HUES6 (cell line): ENCODE results near the gene AP1B1.

Source experiments
- H3K27ac ChIP-seq: 2 replicates; pipeline ENCODE4 v1.7.0; 2013; ENCODE audit warnings: low read depth, mild to moderate bottlenecking, low read length, inconsistent platforms
- H3K27me3 ChIP-seq: 2 replicates; pipeline ENCODE4 v1.6.1; 2013; ENCODE audit warnings: low read length; ENCODE audit not compliant: control insufficient read depth, insufficient read depth
- H3K36me3 ChIP-seq: 2 replicates; pipeline ENCODE4 v1.6.1; 2013; ENCODE audit warnings: low read length; ENCODE audit not compliant: control insufficient read depth, insufficient read depth
- H3K4me1 ChIP-seq: 2 replicates; pipeline ENCODE4 v1.6.1; 2013; ENCODE audit warnings: low read length; ENCODE audit not compliant: control insufficient read depth, insufficient read depth
- H3K4me3 ChIP-seq: 2 replicates; pipeline ENCODE4 v1.5.1; 2013; ENCODE audit warnings: low read depth, low read length
- H3K9ac ChIP-seq: one replicate; pipeline ENCODE4 v1.6.1; 2013; ENCODE audit warnings: mild to moderate bottlenecking, low read length
- H3K9me3 ChIP-seq: 2 replicates; pipeline ENCODE4 v1.6.1; 2013; ENCODE audit warnings: low read depth, low read length; ENCODE audit not compliant: control insufficient read depth, insufficient read depth

AP1B1 gene

GRCh38 chr22:29331658-29332300 lies 56.6 kb downstream of the AP1B1 start:
- Histone ChIP-seq H3K36me3 (peaks cover 77% of the 10 kb centered on the region), H3K4me3 (no peak overlapping the region), H3K4me1 (peaks cover 10% of the 10 kb centered on the region), H3K27me3 (no peaks in the 10 kb centered on the region), H3K27ac (no peak overlapping the region), H3K9ac (no peak overlapping the region), H3K9me3 (no peaks in the 10 kb centered on the region)

GRCh38 chr22:29331213-29331612 lies 57.2 kb downstream of the AP1B1 start:
- Histone ChIP-seq H3K4me3 (no peak overlapping the region), H3K4me1 (peaks cover 10% of the 10 kb centered on the region), H3K36me3 (peaks cover 79% of the 10 kb centered on the region), H3K9me3 (no peaks in the 10 kb centered on the region), H3K27ac (peak overlapping the region; percentile 58), H3K27me3 (no peaks in the 10 kb centered on the region), H3K9ac (no peak overlapping the region)

- Histone ChIP-seq H3K9me3 (no peaks in the 10 kb centered on the region), H3K27me3 (no peaks in the 10 kb centered on the region), H3K27ac (peak overlapping the region; percentile 58), H3K36me3 (peaks cover 77% of the 10 kb centered on the region), H3K4me1 (peaks cover 10% of the 10 kb centered on the region), H3K9ac (no peak overlapping the region), H3K4me3 (no peak overlapping the region)
Measured at GRCh38 chr22:29330753-29331152, 57.6 kb downstream of the AP1B1 start.

- Histone ChIP-seq H3K9me3 (no peaks in the 10 kb centered on the region), H3K27ac (no peak overlapping the region), H3K27me3 (no peaks in the 10 kb centered on the region), H3K36me3 (peaks cover 73% of the 10 kb centered on the region), H3K9ac (no peak overlapping the region), H3K4me3 (no peak overlapping the region), H3K4me1 (peaks cover 10% of the 10 kb centered on the region)
Measured at GRCh38 chr22:29330291-29330690, 58.1 kb downstream of the AP1B1 start.

- peaks cover 10% of the 10 kb centered on the region for H3K4me1 ChIP-seq
- no peaks in the 10 kb centered on the region for H3K9me3 ChIP-seq
- H3K9ac ChIP-seq, result no peak overlapping the region
- H3K27me3 ChIP-seq, result no peaks in the 10 kb centered on the region
- no peak overlapping the region for H3K4me3 ChIP-seq
- no peak overlapping the region for H3K27ac ChIP-seq
- peaks cover 70% of the 10 kb centered on the region for H3K36me3 ChIP-seq
Measured at GRCh38 chr22:29329581-29329980, 58.8 kb downstream of the AP1B1 start.

GRCh38 chr22:29328566-29329500 lies 59.5 kb downstream of the AP1B1 start:
- Histone ChIP-seq H3K9me3 (no peaks in the 10 kb centered on the region), H3K27me3 (no peaks in the 10 kb centered on the region), H3K9ac (no peak overlapping the region), H3K36me3 (peaks cover 64% of the 10 kb centered on the region), H3K27ac (no peak overlapping the region), H3K4me1 (peaks cover 10% of the 10 kb centered on the region), H3K4me3 (no peak overlapping the region)

GRCh38 chr22:29328055-29328454 lies 60.3 kb downstream of the AP1B1 start:
- no peaks in the 10 kb centered on the region for H3K27me3 ChIP-seq
- no peaks in the 10 kb centered on the region for H3K9me3 ChIP-seq
- H3K27ac ChIP-seq, result no peak overlapping the region
- H3K36me3 ChIP-seq, result peaks cover 60% of the 10 kb centered on the region
- H3K4me1 ChIP-seq, result peaks cover 10% of the 10 kb centered on the region
- H3K9ac ChIP-seq, result no peak overlapping the region
- H3K4me3 ChIP-seq, result no peak overlapping the region

- no peak overlapping the region for H3K9ac ChIP-seq
- peaks cover 53% of the 10 kb centered on the region for H3K36me3 ChIP-seq
Measured at GRCh38 chr22:29327089-29327764, 61.1 kb downstream of the AP1B1 start.

GRCh38 chr22:29326481-29326880 lies 61.9 kb downstream of the AP1B1 start:
- Histone ChIP-seq H3K4me3 (no peak overlapping the region), H3K9me3 (no peaks in the 10 kb centered on the region), H3K27me3 (no peaks in the 10 kb centered on the region), H3K27ac (no peak overlapping the region), H3K9ac (no peak overlapping the region), H3K36me3 (peaks cover 50% of the 10 kb centered on the region), H3K4me1 (peaks cover 10% of the 10 kb centered on the region)

More at GRCh38 chr22:29327089-29327764, 61.1 kb downstream of the AP1B1 start:
- no peaks in the 10 kb centered on the region for H3K27me3 ChIP-seq
- no peak overlapping the region for H3K27ac ChIP-seq
- no peak overlapping the region for H3K4me3 ChIP-seq
- H3K4me1 ChIP-seq, result peaks cover 10% of the 10 kb centered on the region
- no peaks in the 10 kb centered on the region for H3K9me3 ChIP-seq

GRCh38 chr22:29325785-29326315 lies 62.5 kb downstream of the AP1B1 start:
- no peaks in the 10 kb centered on the region for H3K9me3 ChIP-seq
- no peaks in the 10 kb centered on the region for H3K27me3 ChIP-seq
- no peak overlapping the region for H3K9ac ChIP-seq
- no peak overlapping the region for H3K4me3 ChIP-seq
- peaks cover 4% of the 10 kb centered on the region for H3K4me1 ChIP-seq
- H3K36me3 ChIP-seq, result peaks cover 44% of the 10 kb centered on the region
- no peak overlapping the region for H3K27ac ChIP-seq
